Ramos (cell line): ENCODE data around the gene ABR.

Source experiments
- in situ Hi-C: fragments of 300-500 bp; cut with MboI; formaldehyde crosslinking; loops from one replicate; pipeline ENCODE4 v1.14.3; 2022; ENCODE audit warnings: low sequenced_read_pairs; ENCODE audit not compliant: unreplicated experiment

Gene ABR

DNA sequence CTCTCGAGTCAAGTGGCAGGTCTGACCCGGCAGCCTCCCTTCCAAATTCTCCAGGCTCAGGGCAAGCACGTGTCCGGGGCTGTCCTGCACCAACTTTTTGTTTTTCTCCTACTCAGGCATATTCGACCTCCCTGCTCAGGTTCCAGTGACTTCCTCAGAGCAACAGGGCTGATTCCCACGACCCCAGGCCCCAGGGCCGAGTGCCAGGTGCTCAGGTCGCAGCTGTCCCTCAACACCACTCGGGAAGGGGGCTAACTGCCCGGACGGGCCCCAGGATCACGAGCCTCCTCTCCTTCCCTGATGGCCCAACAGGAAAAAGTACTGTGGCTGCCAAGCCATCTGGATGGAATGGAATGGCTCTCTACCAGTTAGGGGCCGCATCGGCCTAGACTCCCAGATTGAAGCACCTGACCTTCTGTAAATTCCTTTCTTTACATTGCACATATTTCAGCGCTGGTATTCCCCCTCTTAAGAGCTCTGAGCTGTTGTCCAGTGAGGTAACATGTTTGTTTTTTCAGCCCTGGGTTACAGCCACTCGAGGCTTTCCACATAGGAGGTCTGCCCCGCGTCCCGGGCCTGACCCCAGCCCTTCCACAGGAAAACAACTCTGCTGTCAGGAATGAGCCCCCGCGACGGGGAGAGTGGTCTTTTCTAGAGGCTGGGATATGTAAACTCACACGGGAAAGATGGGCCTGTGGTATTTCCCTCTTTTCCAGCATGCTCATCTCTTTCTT is 225.2 kb downstream of the ABR start:
- in situ Hi-C loops, result no loop called here

- in situ Hi-C loops, result no loop called here
These were observed 226.0 kb downstream of the ABR start for GRCh38 chr17:953767-954166.
